ENCODE measurements around the gene SELENOM.
"Not testable (repeated sequence)": the region's sequence is repeated elsewhere in the genome, so short reads cannot be mapped to it uniquely, and the experiment has no call there.

The SELENOM gene

GRCh38 chr22:31073125-31073524 lies 34.2 kb downstream of the SELENOM start:
- not testable (repeated sequence) for DNase-seq

- DNase-seq: not testable (repeated sequence)
These were observed 37.6 kb downstream of the SELENOM start for GRCh38 chr22:31069691-31070314.

- no peak for DNase-seq
These were observed 38.4 kb downstream of the SELENOM start for GRCh38 chr22:31068970-31069369.

- DNase-seq: no peak
These were observed 43.0 kb downstream of the SELENOM start for GRCh38 chr22:31064369-31064768.

GRCh38 chr22:31062566-31063230 lies 44.7 kb downstream of the SELENOM start:
- DNase-seq: no peak

- DNase-seq: not testable (repeated sequence)
These were observed 47.7 kb downstream of the SELENOM start for GRCh38 chr22:31059663-31060062.

GRCh38 chr22:31056986-31057599 lies 50.3 kb downstream of the SELENOM start:
- no peak for DNase-seq

GRCh38 chr22:31055635-31056159 lies 51.7 kb downstream of the SELENOM start:
- DNase-seq: peak; percentile 95 to 97

- no peak for DNase-seq
These were observed 52.2 kb downstream of the SELENOM start for GRCh38 chr22:31055117-31055634.

Measured in SHP77 (cell line).